Panc1 (cell line): ENCODE measurements around the gene DLL1. TPM values are rescaled to one million over a fixed set of nuclear protein-coding genes. Genes with fewer than 3 reads are reported as not detected.

Source experiments
- ATAC-seq: fragments of 200-7000 bp; cut with Tn5 transposase; 2 replicates; pipeline ENCODE4 v1.9.1; 2020; ENCODE audit warnings: mild to moderate bottlenecking, moderate library complexity
- BruUV-seq: library from RNA; stranded (reverse); fragments of 400-500 nt; replicated peaks from 2 replicates; lab custom pipeline; 2021; lab: Mats Ljungman, UMichigan
- CTCF ChIA-PET: fragments of 300-600 bp; sonication (Branson Sonifier 250); formaldehyde crosslinking; loops from one replicate; lab custom pipeline; 2022; ENCODE audit warnings: antibody characterized with exemption; lab: Charles Lee
- POLR2A ChIA-PET: fragments of 300-600 bp; sonication (Branson Sonifier 250); formaldehyde crosslinking; loops from one replicate; lab custom pipeline; 2022; ENCODE audit warnings: antibody characterized with exemption; lab: Charles Lee
- DNase-seq: peaks from one replicate; pipeline ENCODE4 v3.0.0-alpha.2; 2010; ENCODE audit warnings: low read depth, low spot score
- H3K27ac ChIP-seq: 2 replicates; pipeline ENCODE4 v1.5.1; 2011; ENCODE audit warnings: mild to moderate bottlenecking, low read length, inconsistent platforms
- H3K27me3 ChIP-seq: fragments of 200-500 bp; sonication (Bioruptor generic); 2 replicates; pipeline ENCODE4 v1.6.0; 2014; ENCODE audit warnings: low read length, inconsistent platforms; ENCODE audit not compliant: control insufficient read depth, insufficient read depth
- H3K36me3 ChIP-seq: fragments of 200-500 bp; sonication (Bioruptor generic); 2 replicates; pipeline ENCODE4 v1.5.1; 2014; ENCODE audit warnings: inconsistent platforms, mild to moderate bottlenecking, low read length, moderate library complexity; ENCODE audit not compliant: control insufficient read depth, insufficient read depth
- H3K4me1 ChIP-seq: 2 replicates; pipeline ENCODE4 v1.5.1; 2011; ENCODE audit warnings: inconsistent platforms, mild to moderate bottlenecking, low read length, moderate library complexity; ENCODE audit not compliant: control insufficient read depth, insufficient read depth
- H3K4me3 ChIP-seq, 2 experiments: 2 replicates each; pipeline ENCODE4 v1.5.1; 2011 to 2012; ENCODE audit warnings: low read depth in 2 of 2, low read length in 2 of 2, mild to moderate bottlenecking in 2 of 2, inconsistent platforms in 1 of 2, moderate library complexity in 1 of 2
- H3K9me3 ChIP-seq: fragments of 200-500 bp; sonication (Bioruptor generic); 2 replicates; pipeline ENCODE4 v1.5.1; 2014; ENCODE audit warnings: low read depth, mild to moderate bottlenecking, inconsistent platforms, low read length, moderate library complexity; ENCODE audit not compliant: control insufficient read depth, insufficient read depth
- CTCF ChIP-seq: fragments of 450-650 bp; IDR thresholded peaks from 2 replicates; pipeline ENCODE4 v1.5.1; 2017; ENCODE audit warnings: mild to moderate bottlenecking
- POLR2AphosphoS5 ChIP-seq: IDR thresholded peaks from 2 replicates; pipeline ENCODE4 v1.6.1; 2012; ENCODE audit warnings: mild to moderate bottlenecking, low read depth, low read length, moderate library complexity
- REST ChIP-seq, 2 experiments: IDR thresholded peaks; 2 replicates each; pipeline ENCODE4 v1.6.1; 2011 to 2012; ENCODE audit warnings: low read depth in 2 of 2, control low read depth in 1 of 2, low read length in 1 of 2, mild to moderate bottlenecking in 1 of 2, moderate library complexity in 1 of 2; ENCODE audit not compliant: insufficient read depth in 1 of 2
- SIN3A ChIP-seq: IDR thresholded peaks from 2 replicates; pipeline ENCODE4 v1.6.1; 2012; ENCODE audit warnings: low read depth, mild to moderate bottlenecking, low read length, moderate library complexity, borderline replicate concordance; ENCODE audit not compliant: insufficient read depth
- TCF7L2 ChIP-seq: IDR thresholded peaks from 2 replicates; pipeline ENCODE4 v1.6.1; 2011; ENCODE audit warnings: mild to moderate bottlenecking, low read depth, low read length, inconsistent platforms
- in situ Hi-C: cut with HindIII; loops from 2 replicates; pipeline ENCODE4 v1.10.0; 2016; ENCODE audit warnings: low sequenced_read_pairs, low pct_unique_long_range_greater_than_20kb
- intact Hi-C: fragments of 100-400 bp; cut with micrococcal nuclease; formaldehyde crosslinking; loops from one replicate; pipeline ENCODE4 v1.10.0; 2022; ENCODE audit not compliant: unreplicated experiment
- total RNA-seq: library from RNA; stranded (reverse); gene quantifications from one replicate; pipeline ENCODE4 v1.2.1, GENCODE V29; 2021; ENCODE audit not compliant: unreplicated experiment

Gene DLL1
- total RNA-seq, 1 experiment from 2014 or later, result 2.4 TPM

GRCh38 chr6:170250455-170250854 lies 40.4 kb downstream of the DLL1 start:
- Histone ChIP-seq H3K27me3 (peaks cover 6% of the 10 kb centered on the region; the same call in 1 of the 2 replicates), H3K9me3 (no peaks in the 10 kb centered on the region), H3K27ac (no peak overlapping the region), H3K36me3 (no peaks in the 10 kb centered on the region), H3K4me1 (no peaks in the 10 kb centered on the region), H3K4me3 (no peak overlapping the region)
- DNase-seq (no peak), ATAC-seq (no peak)
- intact Hi-C loops, result no loop called here
- no peak for TF ChIP-seq POLR2AphosphoS5
- no peak for TF ChIP-seq REST (IDR thresholded peaks at IDR 0.05; ENCODE audit: insufficient read depth in 1 of 2, low read depth in 2 of 2, low read length in 1 of 2)
- no peak for TF ChIP-seq SIN3A
- no peak for TF ChIP-seq CTCF
- no peak for TF ChIP-seq TCF7L2
- ChIA-PET CTCF (no interaction called here), POLR2A (no interaction called here)
- in situ Hi-C loops, result no loop called here
- BruUV-seq, result no TSS peak

- H3K27me3 ChIP-seq, result peaks cover 6% of the 10 kb centered on the region; the same call in 1 of the 2 replicates
- no peaks in the 10 kb centered on the region for H3K36me3 ChIP-seq
- POLR2A ChIA-PET, result no interaction called here
- H3K4me3 ChIP-seq, result no peak overlapping the region
- no peaks in the 10 kb centered on the region for H3K9me3 ChIP-seq
- H3K4me1 ChIP-seq, result no peaks in the 10 kb centered on the region
- no peak for DNase-seq
- H3K27ac ChIP-seq, result no peak overlapping the region
- TF ChIP-seq CTCF (no peak), REST (IDR thresholded peaks at IDR 0.05; ENCODE audit: insufficient read depth in 1 of 2, low read depth in 2 of 2, low read length in 1 of 2) (no peak), SIN3A (no peak), POLR2AphosphoS5 (no peak), TCF7L2 (no peak)
- in situ Hi-C loops, result no loop called here
- ATAC-seq, result no peak
- CTCF ChIA-PET, result no interaction called here
- BruUV-seq, result no TSS peak
- intact Hi-C loops, result no loop called here
Observed at GRCh38 chr6:170249817-170250216, 41.1 kb downstream of the DLL1 start.
